Astrocyte (in vitro differentiated cells and primary cell): ENCODE measurements around the gene RMRP.

Experiments used
- EZH2 ChIP-seq: IDR thresholded peaks from 2 replicates; pipeline ENCODE4 v1.6.1; 2012; ENCODE audit warnings: mild to moderate bottlenecking, low read length, inconsistent platforms; ENCODE audit not compliant: insufficient read depth
- TF ChIP-seq, protein P1 (sequence below): IDR thresholded peaks from 2 replicates; pipeline ENCODE4 v1.5.1; 2011; ENCODE audit warnings: low read depth, mild to moderate bottlenecking, inconsistent platforms, low read length, moderate library complexity; ENCODE audit not compliant: insufficient read depth

GRCh38 chr9:35690294-35690613 lies 32.4 kb upstream of the RMRP start:
- TF ChIP-seq, protein P1, sequence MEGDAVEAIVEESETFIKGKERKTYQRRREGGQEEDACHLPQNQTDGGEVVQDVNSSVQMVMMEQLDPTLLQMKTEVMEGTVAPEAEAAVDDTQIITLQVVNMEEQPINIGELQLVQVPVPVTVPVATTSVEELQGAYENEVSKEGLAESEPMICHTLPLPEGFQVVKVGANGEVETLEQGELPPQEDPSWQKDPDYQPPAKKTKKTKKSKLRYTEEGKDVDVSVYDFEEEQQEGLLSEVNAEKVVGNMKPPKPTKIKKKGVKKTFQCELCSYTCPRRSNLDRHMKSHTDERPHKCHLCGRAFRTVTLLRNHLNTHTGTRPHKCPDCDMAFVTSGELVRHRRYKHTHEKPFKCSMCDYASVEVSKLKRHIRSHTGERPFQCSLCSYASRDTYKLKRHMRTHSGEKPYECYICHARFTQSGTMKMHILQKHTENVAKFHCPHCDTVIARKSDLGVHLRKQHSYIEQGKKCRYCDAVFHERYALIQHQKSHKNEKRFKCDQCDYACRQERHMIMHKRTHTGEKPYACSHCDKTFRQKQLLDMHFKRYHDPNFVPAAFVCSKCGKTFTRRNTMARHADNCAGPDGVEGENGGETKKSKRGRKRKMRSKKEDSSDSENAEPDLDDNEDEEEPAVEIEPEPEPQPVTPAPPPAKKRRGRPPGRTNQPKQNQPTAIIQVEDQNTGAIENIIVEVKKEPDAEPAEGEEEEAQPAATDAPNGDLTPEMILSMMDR, result no peak
- no peak for TF ChIP-seq EZH2
